GM08714 (cell line): Measurements from ENCODE around the gene EPB41L3.

Source experiments
- H3K4me3 ChIP-seq: fragments of 200-500 bp; sonication (Bioruptor generic); 2 replicates; pipeline ENCODE4 v1.5.1; 2014; ENCODE audit warnings: mild to moderate bottlenecking, low read length, inconsistent platforms
- ZNF274 ChIP-seq: IDR thresholded peaks from 2 replicates; pipeline ENCODE4 v1.6.1; 2012; ENCODE audit warnings: mild to moderate bottlenecking, low read depth, low read length

Gene EPB41L3

DNA sequence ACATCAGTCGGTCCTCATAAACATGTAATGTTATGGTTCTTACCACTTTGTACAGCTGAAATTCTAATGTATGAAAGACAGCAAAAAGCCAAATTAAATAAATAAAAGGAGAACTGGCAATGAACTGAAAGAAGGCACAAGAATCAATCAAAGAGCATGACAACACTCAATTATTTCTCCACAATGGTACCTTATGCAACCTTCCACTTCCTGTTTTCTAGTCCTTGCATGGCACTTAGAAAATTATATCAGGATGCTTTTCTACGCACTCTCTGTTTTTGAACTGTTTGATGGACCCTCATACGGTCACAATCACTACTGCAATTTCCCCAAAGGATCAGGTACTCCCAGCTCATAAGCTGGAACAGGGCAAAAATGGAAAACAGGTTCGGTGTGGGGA, 81.6 kb downstream of the EPB41L3 start:
- no peak overlapping the region for H3K4me3 ChIP-seq
- no peak for TF ChIP-seq ZNF274

DNA sequence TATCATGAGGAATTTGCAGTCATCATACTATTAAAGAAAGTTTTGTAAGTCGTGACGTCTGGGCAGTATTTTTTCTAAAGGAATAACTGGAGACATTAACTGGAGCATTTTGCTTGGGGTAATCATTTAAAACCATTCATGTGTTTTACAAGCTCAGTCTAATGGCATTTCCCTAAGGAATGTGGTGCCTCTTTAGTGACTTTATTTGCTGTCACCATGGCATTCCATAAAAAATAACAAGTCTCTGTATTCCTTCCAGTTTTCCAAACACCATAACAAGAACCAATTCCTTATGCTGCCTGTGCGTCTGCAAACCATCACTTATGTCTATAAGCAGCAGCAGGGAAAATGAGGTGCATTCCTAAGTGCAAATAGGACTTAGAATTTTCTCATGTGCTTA, 82.8 kb downstream of the EPB41L3 start:
- no peak for TF ChIP-seq ZNF274
- no peak overlapping the region for H3K4me3 ChIP-seq

DNA sequence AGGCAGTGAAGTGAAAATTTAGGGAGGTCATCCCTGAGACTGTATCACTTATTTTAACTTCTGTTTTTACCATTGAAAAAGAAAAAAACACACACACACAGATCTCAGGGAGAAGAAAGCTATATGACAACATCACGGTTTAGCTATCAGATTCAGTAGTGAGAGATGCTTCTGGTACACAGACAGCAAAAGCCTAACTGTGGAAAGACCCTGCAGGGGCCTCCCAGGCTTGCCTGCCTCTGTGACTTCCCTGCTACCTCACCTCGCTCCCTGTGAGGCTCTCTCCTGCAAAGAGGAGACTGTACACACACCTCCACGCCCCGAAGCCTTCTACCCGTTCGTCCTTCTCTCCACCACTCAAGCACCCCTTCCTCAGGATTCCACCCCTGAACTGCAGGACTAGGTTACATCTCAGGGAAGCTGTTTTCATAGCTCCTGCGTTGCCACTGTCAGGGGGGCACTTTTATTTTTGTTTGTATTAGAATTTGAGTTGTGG, 86.3 kb downstream of the EPB41L3 start:
- H3K4me3 ChIP-seq: no peak overlapping the region
- TF ChIP-seq ZNF274: no peak

DNA sequence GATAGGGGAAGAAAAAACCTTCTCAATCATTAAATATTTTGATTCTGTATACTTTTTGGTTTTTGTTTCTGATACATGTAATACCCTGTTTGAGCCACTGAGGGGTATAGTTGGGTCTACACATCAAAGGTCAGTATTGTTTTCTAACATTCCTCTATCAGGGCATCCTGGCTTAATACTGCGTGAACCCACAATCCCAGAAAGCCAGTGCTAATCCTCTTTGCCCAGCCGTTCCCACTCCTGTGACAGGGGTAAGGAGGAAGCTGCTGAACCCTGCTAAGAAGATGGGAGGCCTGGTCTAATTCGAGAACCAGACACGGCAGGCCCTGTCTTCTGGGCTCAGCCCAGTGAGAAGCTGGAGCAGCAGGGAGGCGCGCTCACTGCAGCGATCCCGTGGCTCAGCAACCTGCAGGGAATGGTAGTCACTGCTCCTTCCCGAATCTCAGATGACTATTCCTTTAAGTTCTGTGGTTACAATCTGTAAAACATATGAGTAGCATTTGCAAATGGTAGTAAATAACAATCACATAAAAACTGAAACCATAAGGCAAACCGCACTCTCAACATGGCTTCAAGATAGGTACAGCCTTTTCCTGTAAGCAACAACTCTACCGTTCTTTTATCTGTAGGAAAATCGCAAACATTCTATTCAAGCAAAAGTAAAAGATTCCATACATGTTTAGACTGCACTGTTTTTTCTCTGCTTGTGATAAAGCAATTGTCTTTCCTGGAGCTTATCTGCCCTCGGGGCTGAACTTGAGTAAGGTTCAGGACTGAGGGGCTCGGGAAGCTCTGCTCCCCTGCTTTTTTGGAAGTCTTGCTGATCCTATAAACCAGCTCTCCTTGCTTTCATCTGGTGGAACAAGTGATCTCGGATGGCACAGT, 87.0 kb downstream of the EPB41L3 start:
- TF ChIP-seq ZNF274: no peak
- no peak overlapping the region for H3K4me3 ChIP-seq

DNA sequence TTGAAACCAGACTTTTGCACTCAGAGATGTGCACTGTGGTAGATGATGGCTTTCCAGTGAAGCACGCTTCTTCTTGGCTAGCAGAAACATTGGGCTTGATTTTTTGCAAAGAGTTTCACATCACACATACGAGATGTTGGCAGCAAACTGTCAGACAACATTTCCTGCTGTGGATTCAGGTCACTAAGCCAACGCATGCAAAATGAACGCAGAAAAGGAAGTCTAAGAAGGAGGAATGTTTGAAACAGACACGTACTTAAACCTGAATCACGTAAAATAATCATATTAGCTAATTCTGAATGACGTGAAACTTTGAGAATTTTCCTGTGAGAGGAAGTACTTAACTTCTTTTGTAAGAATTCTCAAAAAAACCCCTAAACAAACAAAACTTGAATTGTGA, 88.1 kb downstream of the EPB41L3 start:
- TF ChIP-seq ZNF274: no peak
- no peak overlapping the region for H3K4me3 ChIP-seq

DNA sequence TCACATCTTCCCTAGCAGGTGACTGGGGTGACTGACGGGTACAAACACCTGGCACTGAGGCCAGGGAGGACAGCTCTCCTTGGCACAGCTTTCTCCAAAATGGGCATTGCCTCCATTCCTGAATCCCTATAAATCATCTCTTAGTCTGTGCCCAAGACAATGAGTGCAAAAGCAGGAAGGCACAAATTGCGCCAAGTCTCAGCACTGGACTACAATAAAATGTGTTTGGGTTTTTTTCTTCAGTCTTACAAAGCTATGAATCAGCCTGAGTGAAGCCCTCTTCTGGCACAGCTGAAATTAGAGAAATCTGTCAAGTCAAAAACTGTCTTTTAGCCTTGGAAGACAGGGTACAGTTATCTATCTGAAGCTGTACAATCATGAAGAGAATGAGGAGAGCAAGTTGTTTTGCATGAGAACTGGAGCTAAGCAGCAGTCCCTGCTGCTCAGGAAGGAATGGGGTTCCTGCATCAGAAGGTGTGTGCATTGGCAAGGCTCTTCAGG, 90.8 kb downstream of the EPB41L3 start:
- no peak overlapping the region for H3K4me3 ChIP-seq
- no peak for TF ChIP-seq ZNF274

DNA sequence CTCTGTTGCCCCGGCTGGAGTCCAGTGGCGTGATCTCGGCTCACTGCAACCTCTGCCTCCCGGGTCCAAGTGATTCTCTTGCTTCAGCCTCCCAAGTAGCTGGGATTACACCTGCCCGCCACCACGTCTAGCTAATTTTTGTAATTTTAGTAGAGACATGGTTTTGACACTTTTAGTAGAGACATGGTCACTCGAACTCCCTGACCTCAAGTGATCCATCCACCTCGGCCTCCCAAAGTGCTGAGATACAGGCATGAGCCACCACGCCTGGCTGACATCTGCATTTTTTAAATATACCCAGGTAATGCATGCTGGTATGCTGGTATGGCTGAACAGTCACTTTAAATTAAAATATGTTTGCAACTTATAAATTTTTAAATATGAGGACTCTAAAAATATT, 91.9 kb downstream of the EPB41L3 start:
- H3K4me3 ChIP-seq: no peak overlapping the region
- no peak for TF ChIP-seq ZNF274

DNA sequence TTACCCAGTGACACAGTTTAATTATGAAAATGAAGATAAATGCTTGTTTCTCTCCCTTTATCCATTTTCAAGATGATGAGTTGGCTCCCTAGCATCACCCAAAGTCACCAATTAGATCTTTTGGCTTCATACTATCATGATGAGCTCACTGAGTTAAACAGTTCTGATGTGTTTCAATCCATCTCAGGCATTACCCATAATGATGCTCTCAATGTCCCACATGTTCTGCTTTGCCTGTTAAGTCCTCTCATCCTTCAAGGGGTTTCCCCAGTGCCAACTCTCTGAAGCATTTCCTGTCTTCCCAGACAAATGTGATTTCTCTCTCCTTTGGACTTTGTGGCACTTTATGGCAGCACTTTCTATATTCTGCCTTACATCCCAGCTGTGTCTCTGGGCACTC, 92.6 kb downstream of the EPB41L3 start:
- no peak overlapping the region for H3K4me3 ChIP-seq
- no peak for TF ChIP-seq ZNF274

DNA sequence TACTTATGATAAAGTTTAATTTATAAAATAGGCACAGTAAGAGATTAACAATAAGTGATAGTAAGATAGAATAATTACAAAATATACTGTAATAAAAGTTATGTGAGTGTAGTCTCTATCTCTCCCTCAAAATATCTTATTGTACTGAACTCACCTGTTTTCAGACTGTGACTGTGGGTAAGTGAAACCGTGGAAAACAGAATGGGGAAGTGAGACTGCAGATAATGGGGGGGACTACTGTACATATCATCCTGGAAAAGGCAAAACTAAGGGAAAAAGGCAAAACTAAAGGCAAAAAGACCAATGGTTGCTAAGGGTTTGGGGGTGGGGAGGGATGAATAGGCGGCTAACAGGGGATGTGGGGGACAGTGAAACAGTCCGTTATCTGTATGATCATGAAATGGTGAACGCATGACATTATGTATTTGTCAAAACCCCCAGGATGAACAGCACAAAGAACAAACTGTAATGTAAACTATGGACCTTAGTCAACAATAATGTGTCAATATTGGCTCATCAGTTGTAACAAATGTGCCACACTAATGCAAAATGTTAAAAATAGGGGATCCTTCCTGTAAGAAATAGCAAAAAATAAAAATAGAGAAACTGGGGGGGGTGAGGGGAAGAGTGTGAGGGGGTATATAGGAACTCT, 93.8 kb downstream of the EPB41L3 start:
- no peak overlapping the region for H3K4me3 ChIP-seq
- no peak for TF ChIP-seq ZNF274

DNA sequence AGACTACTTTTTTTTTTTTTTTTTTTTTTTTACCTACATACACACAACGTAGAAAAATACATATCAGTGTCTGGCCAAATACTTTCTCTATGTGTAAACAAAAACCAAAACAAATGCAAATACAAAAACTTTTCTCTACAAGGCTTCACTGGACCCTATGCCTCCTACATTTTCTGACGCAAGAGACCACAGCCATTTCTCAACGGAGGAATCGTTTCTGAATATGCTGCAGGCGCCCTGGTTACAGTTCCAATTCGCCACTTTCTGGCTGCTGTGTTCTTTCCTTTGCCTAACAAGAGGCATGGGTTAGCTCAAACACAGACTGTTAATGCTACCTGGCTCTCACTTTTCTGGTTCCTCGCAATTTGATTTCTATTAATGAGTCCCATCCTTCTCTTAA, 96.4 kb downstream of the EPB41L3 start:
- no peak for TF ChIP-seq ZNF274
- H3K4me3 ChIP-seq: no peak overlapping the region

DNA sequence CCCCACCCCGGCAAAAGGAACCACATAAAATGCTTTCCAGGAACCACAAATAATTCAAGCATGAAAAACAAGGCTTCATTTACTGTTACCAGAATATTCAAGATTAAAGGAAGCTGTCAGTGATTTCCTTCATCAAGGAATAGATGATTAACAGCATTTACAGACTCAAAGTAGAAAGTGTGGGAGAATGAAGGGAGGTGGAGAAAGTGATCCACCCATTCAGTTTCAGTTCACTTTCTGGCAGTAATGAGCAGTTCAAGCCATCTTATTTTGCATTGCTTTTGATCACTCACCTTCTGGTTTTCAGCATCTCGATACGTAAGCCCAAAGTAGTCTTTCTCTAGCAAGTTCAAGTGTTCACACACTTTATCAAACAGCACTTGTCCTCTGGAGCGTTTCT, 99.0 kb downstream of the EPB41L3 start:
- no peak overlapping the region for H3K4me3 ChIP-seq
- no peak for TF ChIP-seq ZNF274

DNA sequence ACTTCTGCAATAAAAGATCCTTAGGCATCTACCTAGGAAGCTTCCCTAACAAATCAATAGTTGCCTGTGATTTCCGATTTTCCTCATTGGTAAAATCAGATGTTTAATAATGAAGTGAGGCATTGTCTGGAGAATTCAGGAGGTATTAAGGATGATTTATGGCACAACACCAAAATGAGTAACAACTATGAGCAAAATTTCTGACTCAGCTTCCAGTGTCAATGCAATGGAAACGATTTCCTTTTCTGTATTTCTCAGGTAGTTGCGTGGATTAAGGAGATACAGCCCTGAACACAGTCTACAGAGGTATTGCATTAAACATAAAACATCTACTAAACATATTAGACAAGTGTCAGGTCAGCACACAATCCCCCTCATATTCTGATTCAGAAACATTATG, 99.5 kb downstream of the EPB41L3 start:
- no peak overlapping the region for H3K4me3 ChIP-seq
- TF ChIP-seq ZNF274: no peak

DNA sequence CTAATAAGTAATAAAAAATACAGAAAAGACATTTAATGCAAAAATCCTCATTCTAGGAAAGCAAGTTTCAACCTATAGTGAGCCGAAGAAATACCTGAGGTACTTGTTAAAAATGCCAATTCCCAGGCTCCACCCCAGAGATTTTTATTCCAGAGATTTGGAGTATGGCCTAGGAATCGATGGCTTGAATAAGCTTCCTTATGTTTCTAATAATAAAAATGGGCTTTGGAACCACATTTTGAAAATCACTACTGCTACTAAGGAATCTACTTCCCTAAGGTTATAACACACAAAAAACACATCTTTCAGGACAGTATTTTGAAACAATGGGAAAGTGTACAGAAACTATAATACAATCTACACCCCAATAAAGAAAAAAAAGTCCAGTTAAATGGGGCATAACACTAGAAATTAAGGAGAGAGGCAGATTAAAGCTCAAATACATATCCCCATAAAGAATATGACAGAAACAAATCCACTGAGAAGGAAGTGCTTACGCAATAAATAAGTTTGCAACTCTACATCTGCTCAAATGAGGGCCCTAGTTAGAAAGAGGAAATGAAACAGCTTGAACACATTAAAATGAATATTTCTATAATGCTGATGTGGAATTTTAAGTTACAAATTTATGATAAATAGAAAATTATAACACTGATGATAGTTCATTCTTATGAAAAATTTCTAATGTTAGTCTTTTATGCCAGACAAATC, 103.7 kb downstream of the EPB41L3 start:
- TF ChIP-seq ZNF274: no peak
- no peak overlapping the region for H3K4me3 ChIP-seq

DNA sequence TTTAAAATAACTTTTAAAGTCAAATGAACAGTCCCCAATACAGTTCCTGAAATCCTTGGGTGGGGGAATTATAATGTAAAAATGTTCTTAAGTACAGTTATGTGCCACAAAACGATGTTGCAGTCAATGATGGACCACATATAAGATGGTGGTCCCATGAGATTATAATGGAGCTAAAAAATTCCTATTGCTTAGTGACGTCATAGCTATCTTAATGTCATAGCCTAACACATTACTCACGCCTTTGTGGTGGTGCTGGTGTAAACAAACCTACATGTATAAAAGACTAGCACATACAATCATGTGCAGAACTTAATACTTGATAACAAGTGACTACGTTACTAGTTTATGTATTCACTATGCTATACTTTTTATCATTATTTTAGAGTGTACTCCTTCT, 109.4 kb downstream of the EPB41L3 start:
- no peak overlapping the region for H3K4me3 ChIP-seq
- TF ChIP-seq ZNF274: no peak
